Stimulated activated memory B cell treated with anti-CD40 and anti-IgM and Interleukin-4, amounts not matched to agents 10 μg/mL and 1 μg/mL and 100 μg/mL, for 72 hours (primary cell): ENCODE measurements around the gene PTPN18.

Experiments used
- ATAC-seq: fragments of 150-1000 bp; cut with Tn5 transposase; 2 replicates; pipeline ENCODE4 v1.10.0; 2021
- H3K27ac Mint-ChIP-seq: one replicate; pipeline ENCODE4 v1.8.0; 2022; ENCODE audit warnings: mild to moderate bottlenecking, mixed read lengths
- H3K27me3 Mint-ChIP-seq: one replicate; pipeline ENCODE4 v1.8.0; 2022; ENCODE audit warnings: mixed read lengths
- H3K36me3 Mint-ChIP-seq: one replicate; pipeline ENCODE4 v1.8.0; 2022; ENCODE audit warnings: mixed read lengths
- H3K4me1 Mint-ChIP-seq: one replicate; pipeline ENCODE4 v1.8.0; 2022; ENCODE audit warnings: mixed read lengths
- H3K4me3 Mint-ChIP-seq: one replicate; pipeline ENCODE4 v1.8.0; 2022; ENCODE audit warnings: mild to moderate bottlenecking, moderate library complexity, mixed read lengths
- H3K9me3 Mint-ChIP-seq: one replicate; pipeline ENCODE4 v1.8.0; 2022; ENCODE audit warnings: mixed read lengths

Gene PTPN18

GRCh38 chr2:130347220-130347925 is 8.5 kb upstream of the PTPN18 start:
- no peak for ATAC-seq
- H3K27me3 Mint-ChIP-seq, result no peaks in the 10 kb centered on the region
- peaks cover 52% of the 10 kb centered on the region for H3K36me3 Mint-ChIP-seq

GRCh38 chr2:130349174-130349573 is 6.7 kb upstream of the PTPN18 start:
- H3K27ac Mint-ChIP-seq, result no peak overlapping the region

More at GRCh38 chr2:130347220-130347925, 8.5 kb upstream of the PTPN18 start:
- Mint-ChIP-seq H3K27ac (no peak overlapping the region), H3K9me3 (no peaks in the 10 kb centered on the region), H3K4me1 (peaks cover 32% of the 10 kb centered on the region), H3K4me3 (no peak overlapping the region)

GRCh38 chr2:130351711-130352110 is 4.1 kb upstream of the PTPN18 start:
- Mint-ChIP-seq H3K27me3 (no peaks in the 10 kb centered on the region), H3K27ac (peak overlapping the region; percentile 56), H3K4me1 (peaks cover 39% of the 10 kb centered on the region), H3K4me3 (no peak overlapping the region), H3K9me3 (no peaks in the 10 kb centered on the region), H3K36me3 (peaks cover 30% of the 10 kb centered on the region)
- no peak for ATAC-seq

More at GRCh38 chr2:130349174-130349573, 6.7 kb upstream of the PTPN18 start:
- Mint-ChIP-seq H3K4me3 (no peak overlapping the region), H3K9me3 (no peaks in the 10 kb centered on the region), H3K36me3 (peaks cover 52% of the 10 kb centered on the region), H3K4me1 (peaks cover 40% of the 10 kb centered on the region), H3K27me3 (no peaks in the 10 kb centered on the region)
- ATAC-seq, result no peak

- peaks cover 25% of the 10 kb centered on the region for H3K36me3 Mint-ChIP-seq
- no peaks in the 10 kb centered on the region for H3K27me3 Mint-ChIP-seq
- ATAC-seq, result no peak
- H3K4me3 Mint-ChIP-seq, result no peak overlapping the region
- peaks cover 34% of the 10 kb centered on the region for H3K4me1 Mint-ChIP-seq
- no peaks in the 10 kb centered on the region for H3K9me3 Mint-ChIP-seq
- H3K27ac Mint-ChIP-seq, result peak overlapping the region; percentile 56
Measured at GRCh38 chr2:130352237-130352636, 3.6 kb upstream of the PTPN18 start.

- Mint-ChIP-seq H3K4me1 (peaks cover 27% of the 10 kb centered on the region), H3K36me3 (peaks cover 12% of the 10 kb centered on the region), H3K27me3 (no peaks in the 10 kb centered on the region), H3K9me3 (no peaks in the 10 kb centered on the region), H3K27ac (no peak overlapping the region), H3K4me3 (no peak overlapping the region)
- no peak for ATAC-seq
Measured at GRCh38 chr2:130353291-130354138, 2.3 kb upstream of the PTPN18 start.

- Mint-ChIP-seq H3K27ac (no peak overlapping the region), H3K9me3 (no peaks in the 10 kb centered on the region), H3K27me3 (no peaks in the 10 kb centered on the region), H3K4me3 (no peak overlapping the region), H3K4me1 (peaks cover 27% of the 10 kb centered on the region), H3K36me3 (peaks cover 6% of the 10 kb centered on the region)
- ATAC-seq, result no peak
Measured at GRCh38 chr2:130354139-130354428, 1.8 kb upstream of the PTPN18 start.

GRCh38 chr2:130355172-130355577 is 681 bp upstream of the PTPN18 start:
- Mint-ChIP-seq H3K4me3 (peak overlapping the region; percentile 77), H3K27ac (no peak overlapping the region), H3K4me1 (peaks cover 27% of the 10 kb centered on the region), H3K36me3 (peaks cover 5% of the 10 kb centered on the region), H3K27me3 (no peaks in the 10 kb centered on the region), H3K9me3 (peaks cover 4% of the 10 kb centered on the region)
- ATAC-seq, result peak; percentile 2

GRCh38 chr2:130357864-130358263 is 2.0 kb downstream of the PTPN18 start:
- Mint-ChIP-seq H3K27ac (no peak overlapping the region), H3K27me3 (no peaks in the 10 kb centered on the region), H3K9me3 (peaks cover 7% of the 10 kb centered on the region), H3K4me3 (no peak overlapping the region), H3K4me1 (peaks cover 13% of the 10 kb centered on the region), H3K36me3 (peaks cover 10% of the 10 kb centered on the region)
- no peak for ATAC-seq

GRCh38 chr2:130358420-130359350 is 2.8 kb downstream of the PTPN18 start:
- Mint-ChIP-seq H3K27me3 (no peaks in the 10 kb centered on the region), H3K27ac (no peak overlapping the region), H3K4me3 (no peak overlapping the region), H3K9me3 (peaks cover 7% of the 10 kb centered on the region), H3K4me1 (peaks cover 8% of the 10 kb centered on the region), H3K36me3 (peaks cover 10% of the 10 kb centered on the region)
- ATAC-seq, result no peak

GRCh38 chr2:130359466-130359865 is 3.6 kb downstream of the PTPN18 start:
- no peak for ATAC-seq
- H3K27ac Mint-ChIP-seq, result no peak overlapping the region
- no peak overlapping the region for H3K4me3 Mint-ChIP-seq
- H3K36me3 Mint-ChIP-seq, result peaks cover 10% of the 10 kb centered on the region
- peaks cover 8% of the 10 kb centered on the region for H3K4me1 Mint-ChIP-seq
- no peaks in the 10 kb centered on the region for H3K27me3 Mint-ChIP-seq
- H3K9me3 Mint-ChIP-seq, result peaks cover 7% of the 10 kb centered on the region

GRCh38 chr2:130363479-130363878 is 7.6 kb downstream of the PTPN18 start:
- H3K27ac Mint-ChIP-seq, result no peak overlapping the region
- no peaks in the 10 kb centered on the region for H3K27me3 Mint-ChIP-seq
- H3K4me3 Mint-ChIP-seq, result no peak overlapping the region
- peaks cover 7% of the 10 kb centered on the region for H3K9me3 Mint-ChIP-seq
- H3K4me1 Mint-ChIP-seq, result no peaks in the 10 kb centered on the region
- ATAC-seq, result no peak
- peaks cover 10% of the 10 kb centered on the region for H3K36me3 Mint-ChIP-seq

GRCh38 chr2:130365075-130365474 is 9.2 kb downstream of the PTPN18 start:
- Mint-ChIP-seq H3K36me3 (peaks cover 6% of the 10 kb centered on the region), H3K9me3 (peaks cover 4% of the 10 kb centered on the region), H3K27ac (no peak overlapping the region), H3K4me3 (no peak overlapping the region), H3K27me3 (no peaks in the 10 kb centered on the region), H3K4me1 (peaks cover 5% of the 10 kb centered on the region)
- ATAC-seq, result no peak

- H3K9me3 Mint-ChIP-seq, result no peaks in the 10 kb centered on the region
- no peak overlapping the region for H3K27ac Mint-ChIP-seq
- peaks cover 14% of the 10 kb centered on the region for H3K4me1 Mint-ChIP-seq
- H3K4me3 Mint-ChIP-seq, result no peak overlapping the region
- ATAC-seq, result no peak
- no peaks in the 10 kb centered on the region for H3K36me3 Mint-ChIP-seq
- no peaks in the 10 kb centered on the region for H3K27me3 Mint-ChIP-seq
Measured at GRCh38 chr2:130365963-130366362, 10.1 kb downstream of the PTPN18 start.

GRCh38 chr2:130366720-130367119 is 10.9 kb downstream of the PTPN18 start:
- Mint-ChIP-seq H3K27me3 (no peaks in the 10 kb centered on the region), H3K4me3 (no peak overlapping the region), H3K4me1 (peaks cover 22% of the 10 kb centered on the region), H3K36me3 (no peaks in the 10 kb centered on the region), H3K27ac (no peak overlapping the region), H3K9me3 (no peaks in the 10 kb centered on the region)
- no peak for ATAC-seq

- Mint-ChIP-seq H3K4me1 (peaks cover 35% of the 10 kb centered on the region), H3K9me3 (no peaks in the 10 kb centered on the region), H3K27me3 (no peaks in the 10 kb centered on the region), H3K4me3 (no peak overlapping the region), H3K27ac (no peak overlapping the region), H3K36me3 (peaks cover 10% of the 10 kb centered on the region)
- no peak for ATAC-seq
Measured at GRCh38 chr2:130368786-130369185, 12.9 kb downstream of the PTPN18 start.
